A172 (cell line): ENCODE data around the gene TAOK3. TPM values are rescaled to one million over a fixed set of nuclear protein-coding genes. Genes with fewer than 3 reads are reported as not detected.

ENCODE experiments used
- DNase-seq: peaks from one replicate; pipeline ENCODE4 v3.0.0-alpha.2; 2015; ENCODE audit warnings: low spot score
- total RNA-seq: library from RNA; depleted of rRNA; stranded (reverse); fragments of >200 nt; shearing (Covaris generic); gene quantifications from 2 replicates; pipeline ENCODE4 v1.2.3, GENCODE V29; 2014

The TAOK3 gene
- total RNA-seq, 1 experiment from 2014 or later = 24.1 TPM

DNA sequence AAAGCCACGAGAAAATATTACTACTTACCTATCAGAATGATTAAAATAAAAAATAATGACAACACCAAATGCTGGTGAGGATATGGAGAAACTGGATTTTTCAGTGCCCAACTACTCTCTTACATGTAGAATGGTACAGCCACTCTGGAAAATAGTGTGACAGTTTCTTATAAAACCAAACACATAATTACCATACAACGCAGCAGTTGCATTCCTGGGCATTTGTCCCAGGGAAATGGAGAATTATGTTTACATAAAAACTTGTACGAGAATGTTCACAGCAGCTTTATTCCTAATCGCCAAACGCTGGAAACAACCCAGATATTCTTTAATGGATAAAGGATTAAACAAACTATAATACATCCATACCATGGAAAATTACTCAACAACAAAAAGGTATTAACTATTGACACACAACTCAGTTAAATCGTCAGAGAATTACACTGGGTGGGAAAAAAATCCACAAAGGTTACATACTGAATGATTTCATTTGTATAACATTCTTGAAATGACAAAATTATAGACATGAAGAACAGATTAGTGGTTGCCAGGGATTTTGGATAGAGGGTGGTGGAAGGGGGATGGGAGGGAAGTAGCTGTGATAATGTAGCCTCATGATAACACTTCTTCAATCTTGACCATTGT is 35.4 kb downstream of the TAOK3 start:
- no peak for DNase-seq

DNA sequence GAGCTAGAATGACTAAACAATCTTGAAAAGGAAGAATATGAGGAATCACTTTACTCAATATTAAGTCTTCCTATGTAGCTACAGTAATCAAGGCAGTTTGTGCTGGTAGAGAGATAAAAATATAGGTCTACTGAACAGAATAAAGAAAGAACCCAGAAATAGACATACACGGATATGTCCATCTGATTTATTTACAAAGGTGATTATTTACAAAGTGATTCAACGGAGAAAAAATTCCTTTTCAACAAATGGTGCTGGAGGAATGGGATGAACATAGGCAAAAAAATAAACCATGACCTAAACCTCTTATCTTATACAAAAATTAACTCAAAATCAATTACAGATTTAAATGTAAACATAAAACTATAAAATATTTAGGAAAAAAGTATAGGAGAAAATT is 36.6 kb downstream of the TAOK3 start:
- DNase-seq = no peak

DNA sequence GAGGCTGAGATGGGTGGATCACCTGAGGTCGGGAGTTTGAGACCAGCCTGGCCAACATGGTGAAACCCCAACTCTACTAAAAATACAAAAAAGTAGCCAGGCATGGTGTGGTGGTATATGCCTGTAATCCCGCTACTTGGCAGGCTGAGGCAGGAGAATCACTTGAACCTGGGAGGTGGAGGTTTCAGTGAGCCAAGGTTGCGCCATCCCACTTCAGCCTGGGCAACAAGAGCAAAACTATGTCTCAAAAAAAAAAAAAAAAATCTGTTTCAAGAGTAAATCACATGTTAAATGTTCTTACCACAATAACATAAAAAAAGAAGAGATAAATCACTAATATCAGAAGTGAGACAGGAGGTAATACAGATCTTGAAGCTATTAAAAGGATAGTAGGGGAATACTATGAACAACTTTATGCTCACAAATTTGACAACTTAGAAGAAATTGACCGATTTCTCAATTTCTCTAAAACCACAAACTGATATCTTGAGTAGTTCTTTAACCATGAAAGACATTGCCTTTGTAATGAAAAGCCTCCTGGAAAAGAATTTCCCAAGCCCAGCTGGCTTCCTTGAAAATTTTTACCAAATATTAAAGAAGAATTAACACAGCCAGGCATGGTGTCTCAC is 37.7 kb downstream of the TAOK3 start:
- no peak for DNase-seq

DNA sequence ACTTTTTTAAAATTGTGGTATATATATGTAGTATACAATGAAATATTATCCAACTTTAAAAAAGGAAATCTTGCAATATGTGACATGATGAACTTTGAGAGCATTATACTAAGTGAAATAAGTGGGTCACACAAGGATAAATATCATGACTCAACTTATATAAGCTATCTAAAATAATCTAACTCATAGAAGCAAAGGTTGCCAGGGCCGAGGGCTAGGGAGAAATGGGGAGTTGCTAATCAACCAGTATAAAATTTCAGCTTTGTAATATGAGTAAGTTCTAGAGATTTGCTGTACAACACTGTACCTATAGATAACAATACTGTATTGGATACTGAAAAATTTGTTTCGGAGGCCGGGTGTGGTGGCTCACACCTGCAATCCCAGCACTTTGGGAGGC is 38.5 kb downstream of the TAOK3 start:
- no peak for DNase-seq

DNA sequence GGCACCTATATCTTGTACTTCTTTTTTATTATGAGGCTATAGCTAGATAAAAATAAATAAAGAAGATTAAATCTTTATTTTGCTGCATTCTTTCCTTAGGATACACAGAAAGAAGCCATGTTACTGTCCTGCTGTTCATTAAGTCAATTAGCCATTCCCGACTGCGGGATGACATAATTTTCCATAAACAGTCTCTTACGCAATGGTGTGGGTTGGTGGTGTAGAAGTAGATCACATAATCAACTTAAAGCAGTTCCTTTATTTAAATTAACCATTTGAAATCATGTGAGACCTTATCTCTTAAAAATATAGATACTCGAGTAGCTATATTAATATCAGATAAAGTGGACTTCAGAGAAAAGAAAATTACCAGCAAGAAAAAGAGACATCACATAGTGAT is 40.2 kb downstream of the TAOK3 start:
- DNase-seq = no peak

DNA sequence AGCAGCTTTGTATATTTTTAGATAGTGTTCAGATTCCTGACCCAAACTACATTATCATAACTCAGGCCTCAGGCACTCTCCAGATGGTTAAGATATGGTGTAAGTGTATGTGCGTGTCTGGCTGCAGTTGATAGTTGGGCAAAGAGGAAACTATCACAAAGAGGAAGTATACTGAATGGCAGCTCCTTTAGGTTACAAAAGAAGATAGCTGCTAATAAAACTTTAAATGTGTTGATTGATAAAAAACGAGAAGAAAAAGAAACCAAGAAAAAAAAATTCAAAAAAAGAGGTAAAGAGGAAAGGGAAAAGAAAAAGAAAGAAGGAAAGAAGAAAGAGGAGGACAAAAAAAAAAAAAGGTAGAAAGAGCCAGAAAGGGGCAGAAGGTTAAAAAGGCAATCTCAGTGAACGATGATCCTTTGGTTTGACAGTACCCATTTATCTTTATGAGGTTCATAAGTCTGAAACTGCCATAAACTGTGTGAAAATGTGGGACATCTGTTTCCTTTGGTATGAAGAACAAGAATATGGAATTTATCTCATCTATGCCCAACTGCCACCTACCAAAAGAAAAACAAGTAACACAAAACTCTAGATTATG is 42.2 kb downstream of the TAOK3 start:
- no peak for DNase-seq

DNA sequence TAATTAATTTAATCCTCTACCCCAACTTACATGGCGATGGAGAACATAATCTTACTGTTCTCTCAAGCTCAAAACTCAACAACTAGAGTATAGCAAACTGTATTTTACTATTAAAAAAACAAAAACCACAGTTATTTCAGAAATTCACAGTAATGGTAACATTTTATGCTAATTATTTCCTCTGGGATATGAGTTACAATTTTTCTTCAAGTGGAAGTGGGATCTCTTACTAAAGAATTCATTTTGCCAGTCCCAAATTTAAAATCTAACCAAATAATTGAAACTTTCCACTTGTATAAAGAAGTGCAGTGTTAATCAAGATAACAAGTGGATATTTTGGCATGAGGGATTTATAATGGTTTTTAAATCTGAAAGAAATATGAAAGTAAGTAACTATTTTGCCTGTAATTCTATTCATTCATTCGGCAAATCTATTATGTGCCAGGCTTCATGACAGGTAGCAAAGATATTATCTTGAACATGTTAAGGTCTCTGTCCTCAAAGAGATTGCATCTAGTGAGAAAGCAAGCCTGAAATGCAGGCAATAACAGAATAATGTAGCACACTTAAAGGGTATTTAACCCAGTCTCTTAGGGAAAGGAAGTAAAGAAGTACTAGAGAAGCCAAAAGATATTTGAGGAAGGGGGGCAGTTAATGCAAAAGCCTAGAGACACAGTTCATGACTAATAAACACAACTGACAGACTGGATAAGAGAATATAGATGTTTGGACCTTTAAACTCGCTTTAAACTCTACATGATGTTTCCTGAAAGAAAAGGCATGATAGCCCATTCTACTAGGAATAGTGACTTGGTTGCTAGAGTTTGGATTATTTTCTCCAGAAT is 44.0 kb downstream of the TAOK3 start:
- no peak for DNase-seq

DNA sequence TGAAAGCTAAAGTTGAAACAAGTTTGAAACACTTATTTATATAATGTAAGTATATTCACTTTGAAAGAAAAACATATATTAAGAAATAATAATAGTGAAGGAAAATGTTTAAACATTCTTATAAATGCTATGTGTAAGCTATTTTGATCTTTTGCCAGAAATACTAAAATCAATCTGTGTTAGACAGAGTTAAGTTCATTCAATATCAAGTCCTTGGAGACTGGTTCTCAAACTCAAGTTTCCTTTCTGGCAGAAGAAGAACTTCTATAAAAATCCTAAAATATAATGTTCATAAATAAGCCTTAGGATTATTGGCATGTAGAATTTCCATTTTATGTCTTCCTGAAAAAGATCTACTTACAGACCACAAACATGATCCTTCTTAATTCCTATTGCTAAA is 45.3 kb downstream of the TAOK3 start:
- DNase-seq = no peak

DNA sequence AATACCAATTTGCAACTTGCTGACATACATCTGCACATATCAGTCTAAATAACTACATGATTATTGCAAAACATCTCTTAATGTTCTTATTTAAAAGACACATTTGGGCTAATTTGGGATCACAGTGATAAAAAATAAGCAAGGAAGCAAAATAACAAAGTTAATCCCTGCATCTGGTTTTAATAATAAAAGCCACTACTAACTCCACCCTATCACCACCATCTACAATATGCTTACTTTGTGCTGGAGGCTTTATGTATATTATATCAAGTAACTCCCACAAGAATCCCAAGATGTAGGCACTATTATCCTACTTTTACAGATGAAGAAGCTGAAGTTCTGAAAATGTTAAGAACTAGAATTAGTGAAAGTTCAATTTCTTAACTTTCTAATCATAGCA is 45.7 kb downstream of the TAOK3 start:
- no peak for DNase-seq

DNA sequence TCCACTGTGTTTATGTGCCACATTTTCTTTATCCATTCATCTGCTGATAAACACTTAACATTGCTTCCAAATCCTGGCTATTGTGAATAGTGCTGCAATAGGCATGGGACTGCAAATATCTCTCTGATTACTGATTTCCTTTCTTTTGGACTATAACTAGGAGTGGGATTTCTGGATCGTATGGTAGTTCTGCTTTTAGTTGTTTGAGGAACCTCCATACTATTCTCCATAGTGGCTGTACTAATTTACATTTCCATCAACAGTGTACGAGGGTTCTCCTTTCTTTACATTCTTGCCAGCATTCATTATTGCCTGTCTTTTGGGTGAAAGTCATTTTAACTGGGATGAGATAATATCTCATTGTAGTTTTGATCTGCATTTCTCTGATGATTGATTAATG is 47.6 kb downstream of the TAOK3 start:
- no peak for DNase-seq

DNA sequence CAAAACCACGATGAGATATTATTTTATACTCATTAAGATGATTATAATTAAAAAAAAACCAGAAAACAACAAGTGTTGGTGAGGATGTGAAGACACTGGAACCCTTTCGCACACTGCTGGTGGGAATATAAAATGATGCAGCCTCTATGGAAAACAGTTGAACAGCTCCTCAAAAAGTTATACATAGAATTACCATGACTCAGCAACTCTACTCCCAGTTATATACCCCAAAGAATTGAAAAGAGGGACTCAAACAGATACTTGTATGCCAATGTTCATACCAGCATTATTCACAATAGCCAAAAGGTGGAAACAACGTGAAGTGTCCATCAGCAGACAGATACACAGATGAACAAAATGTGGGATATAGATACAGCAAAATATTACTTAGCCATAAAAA is 53.1 kb downstream of the TAOK3 start:
- no peak for DNase-seq

DNA sequence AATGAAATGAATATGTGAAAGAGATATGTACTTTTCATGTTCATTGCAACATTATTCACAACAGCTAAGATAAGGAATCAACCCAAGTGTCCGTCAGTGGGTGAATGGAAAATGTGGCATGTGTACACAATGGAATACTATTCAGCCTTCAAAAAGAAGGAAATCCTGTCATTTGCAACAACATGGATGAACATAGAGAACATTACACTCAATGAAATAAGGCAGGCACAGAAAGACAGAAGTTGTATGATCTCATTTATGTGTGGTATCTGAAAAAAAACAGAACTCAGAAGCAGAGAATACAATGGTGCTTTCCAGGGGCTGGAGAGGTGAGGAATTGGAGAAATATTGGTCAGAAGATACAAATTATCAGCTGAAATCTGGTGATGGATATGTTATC is 54.0 kb downstream of the TAOK3 start:
- no peak for DNase-seq

DNA sequence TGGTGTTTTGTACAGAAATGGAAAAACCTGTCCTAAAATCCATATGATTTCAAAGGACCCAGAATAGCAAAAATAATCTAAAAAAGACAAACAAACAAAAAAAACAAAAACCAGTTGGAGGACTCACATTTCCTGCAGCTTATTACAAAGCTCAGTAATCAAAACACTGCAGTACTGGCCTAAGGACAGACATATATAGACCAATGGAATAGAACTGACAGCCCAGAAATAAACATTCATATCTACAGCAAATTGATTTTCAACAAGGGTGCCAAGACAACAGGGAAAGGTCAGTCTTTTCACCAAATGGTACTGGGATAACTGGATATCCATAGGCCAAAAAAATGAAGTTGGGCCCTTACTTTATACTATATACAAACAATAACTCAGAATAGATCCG is 55.0 kb downstream of the TAOK3 start:
- no peak for DNase-seq

DNA sequence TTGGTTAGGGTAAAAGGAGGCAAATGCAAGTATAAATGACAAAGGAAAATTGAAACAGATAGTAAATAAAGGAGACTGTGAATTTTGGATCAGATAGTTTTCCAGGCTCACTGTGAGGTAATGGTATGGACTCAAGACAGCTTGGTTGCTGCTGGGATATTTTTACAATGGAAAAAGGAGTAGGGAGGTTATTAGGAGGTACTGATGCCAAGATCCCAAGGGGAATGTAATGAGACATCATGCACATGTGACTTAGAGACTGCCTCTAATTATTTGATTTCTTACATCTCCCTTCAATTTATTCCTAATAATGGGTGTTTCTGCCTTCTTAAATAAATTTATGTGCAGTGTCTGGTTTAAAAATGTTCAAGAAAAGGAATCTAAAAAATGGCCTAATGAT is 56.9 kb downstream of the TAOK3 start:
- no peak for DNase-seq

DNA sequence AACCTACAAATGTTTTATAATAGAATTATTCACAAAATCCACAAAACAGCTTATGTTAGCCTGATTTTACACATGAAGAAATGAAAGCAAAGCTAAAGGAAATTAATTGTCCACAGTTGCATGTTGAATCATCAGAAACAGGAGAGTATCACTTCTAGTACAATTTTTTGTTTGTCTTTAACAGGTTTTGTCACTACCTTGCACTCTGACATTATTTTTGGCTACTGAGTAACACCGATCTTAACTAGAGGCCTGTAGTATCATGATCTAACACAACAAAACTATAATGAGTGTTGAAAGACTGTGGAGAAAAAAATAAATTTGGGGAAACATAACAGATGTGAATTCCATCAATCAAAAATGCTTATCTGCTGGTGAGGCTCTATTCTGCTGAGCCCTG is 60.1 kb downstream of the TAOK3 start:
- no peak for DNase-seq

DNA sequence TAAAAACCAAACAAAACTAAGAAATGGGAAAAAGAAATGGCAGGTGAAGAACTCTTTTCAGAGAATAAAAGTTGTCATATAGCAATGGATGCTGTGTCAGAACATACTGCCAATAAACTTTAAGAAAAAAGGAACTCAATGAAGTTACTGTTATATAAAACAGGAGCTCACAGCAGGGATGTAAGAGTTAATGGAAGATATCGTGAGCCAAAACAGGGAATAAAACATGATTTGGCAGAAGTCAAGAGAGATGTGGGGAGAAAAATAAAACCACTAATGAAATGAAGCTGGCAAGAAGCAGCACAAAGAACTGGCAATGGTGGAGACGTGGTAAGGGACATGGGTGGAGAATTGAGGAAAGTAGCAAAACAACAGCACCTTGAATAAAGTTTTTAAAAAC is 61.0 kb downstream of the TAOK3 start:
- DNase-seq = no peak

DNA sequence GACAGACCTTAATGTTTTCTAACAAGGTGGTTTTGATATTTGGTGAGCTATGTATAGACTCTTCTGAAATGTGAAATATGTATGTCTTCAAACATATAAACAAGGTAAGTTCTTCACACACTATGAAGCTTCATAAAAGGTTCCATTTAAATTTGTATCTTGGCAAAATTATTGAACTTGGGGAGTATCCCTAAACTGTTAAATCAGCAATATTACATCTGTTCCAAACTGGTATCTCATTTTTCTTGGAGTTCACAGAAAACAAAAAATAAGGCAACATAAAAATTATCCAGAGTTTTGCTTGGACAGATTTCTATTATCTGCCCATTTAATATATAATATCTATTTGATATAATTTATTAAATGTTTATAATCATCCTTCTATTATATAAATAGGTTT is 62.4 kb downstream of the TAOK3 start:
- DNase-seq = no peak

DNA sequence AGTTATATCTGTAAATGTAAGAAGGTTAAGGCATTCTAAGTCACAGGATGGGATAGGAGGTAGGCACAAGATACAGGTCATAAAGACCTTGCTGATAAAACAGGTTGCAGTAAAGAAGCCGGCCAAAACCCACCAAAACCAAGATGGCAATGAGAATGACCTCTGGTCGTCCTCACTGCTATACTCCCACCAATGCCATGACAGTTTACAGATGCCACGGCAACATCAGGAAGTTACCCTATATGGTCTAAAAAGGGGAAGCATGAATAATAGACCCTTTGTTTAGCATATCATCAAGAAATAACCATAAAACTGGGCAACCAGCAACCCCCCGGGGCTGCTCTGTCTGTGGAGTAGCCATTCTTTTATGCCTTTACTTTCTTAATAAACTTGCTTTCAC is 64.7 kb downstream of the TAOK3 start:
- DNase-seq = peak; percentile 67

DNA sequence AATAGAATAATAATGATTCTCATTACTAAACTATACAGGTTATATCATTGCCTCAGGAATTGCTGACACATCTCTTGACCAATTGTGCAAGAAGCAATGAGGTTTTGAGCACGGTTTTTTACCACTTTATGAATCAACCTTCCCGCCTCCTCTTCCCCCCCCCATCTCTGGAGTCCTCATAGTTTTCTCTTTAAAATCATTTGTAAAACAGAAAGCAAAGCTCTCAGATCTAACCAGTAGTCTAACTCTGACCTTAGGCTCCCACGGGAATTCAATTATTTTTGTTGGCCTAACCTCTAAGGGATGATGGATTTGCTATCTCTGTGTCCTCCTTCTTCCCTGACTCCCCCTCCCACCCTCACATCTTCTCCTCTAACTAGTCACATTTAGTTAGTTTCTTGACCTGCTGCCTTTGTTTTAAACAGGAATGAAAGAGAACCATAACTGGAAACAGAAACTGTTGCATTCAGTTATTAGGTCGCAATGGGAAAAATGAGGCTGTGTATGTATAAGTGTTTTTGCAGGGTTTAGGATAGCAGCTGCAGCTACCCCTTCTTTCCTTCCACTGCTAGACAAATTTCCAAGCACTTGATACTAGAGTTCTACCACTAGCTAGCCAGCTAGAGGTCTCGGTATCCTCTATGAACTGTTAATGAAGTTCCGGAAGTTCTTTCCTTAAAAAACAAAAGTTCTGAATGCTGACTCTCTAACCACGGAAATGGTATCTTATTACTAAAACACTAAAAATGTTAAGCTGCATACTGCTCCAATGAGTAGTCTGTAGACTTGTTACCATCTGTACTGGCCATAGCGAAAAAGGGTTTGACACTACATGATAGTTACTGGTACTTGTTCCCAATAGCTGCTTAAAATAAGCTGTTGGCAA is 65.4 kb downstream of the TAOK3 start:
- peak; percentile 82 for DNase-seq

DNA sequence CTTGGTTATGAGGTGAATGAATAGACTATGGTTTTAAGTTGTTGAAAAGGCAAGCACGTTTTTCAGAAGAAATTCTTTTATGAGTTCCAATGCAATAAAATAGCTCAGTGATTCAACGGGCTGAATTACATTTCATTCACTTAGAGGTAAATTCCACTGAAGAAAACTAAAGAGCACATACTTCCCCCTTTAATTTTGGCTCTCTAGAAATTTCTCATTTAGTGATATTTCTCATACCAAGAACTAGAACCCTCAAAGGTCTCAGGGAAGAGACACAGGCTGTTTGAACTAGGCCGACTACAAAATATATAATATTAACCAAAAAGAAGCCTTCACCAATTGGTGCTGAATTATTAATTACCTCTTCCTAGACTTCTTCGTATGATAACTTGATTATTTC is 68.6 kb downstream of the TAOK3 start:
- no peak for DNase-seq

DNA sequence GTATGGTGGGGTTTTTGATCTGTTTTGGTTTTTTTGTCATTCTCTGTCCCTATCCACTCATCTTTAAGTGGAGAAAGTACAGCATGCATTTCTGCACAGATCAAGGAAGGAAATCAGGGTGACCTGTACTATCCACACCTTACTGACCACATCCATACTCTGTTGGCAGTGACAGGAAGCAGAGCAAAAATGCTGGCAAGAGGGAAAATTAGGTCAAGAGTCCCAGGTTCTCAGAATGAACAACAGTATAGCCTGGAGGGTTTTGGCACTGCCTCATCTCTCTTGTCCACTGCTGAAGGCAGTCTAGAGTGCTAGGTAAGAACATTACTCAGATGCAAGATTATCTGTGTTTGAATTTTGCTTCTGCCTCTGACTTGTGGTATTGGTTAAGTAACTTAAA is 70.7 kb downstream of the TAOK3 start:
- peak; percentile 41 for DNase-seq
